ENCODE results near the gene RAC3. TPM values are rescaled to one million over a fixed set of nuclear protein-coding genes. Genes with fewer than 3 reads are reported as not detected.

RAC3 gene
- total RNA-seq, 1 donor from 2014 or later, result 7.7 TPM

GRCh38 chr17:82012640-82013295 lies 18.7 kb upstream of the RAC3 start:
- no peak for DNase-seq (ENCODE audit: low read depth)

- DNase-seq (ENCODE audit: low read depth), result no peak
These were observed 18.1 kb upstream of the RAC3 start for GRCh38 chr17:82013341-82013740.

GRCh38 chr17:82013772-82014321 lies 17.6 kb upstream of the RAC3 start:
- no peak for DNase-seq (ENCODE audit: low read depth)

DNA sequence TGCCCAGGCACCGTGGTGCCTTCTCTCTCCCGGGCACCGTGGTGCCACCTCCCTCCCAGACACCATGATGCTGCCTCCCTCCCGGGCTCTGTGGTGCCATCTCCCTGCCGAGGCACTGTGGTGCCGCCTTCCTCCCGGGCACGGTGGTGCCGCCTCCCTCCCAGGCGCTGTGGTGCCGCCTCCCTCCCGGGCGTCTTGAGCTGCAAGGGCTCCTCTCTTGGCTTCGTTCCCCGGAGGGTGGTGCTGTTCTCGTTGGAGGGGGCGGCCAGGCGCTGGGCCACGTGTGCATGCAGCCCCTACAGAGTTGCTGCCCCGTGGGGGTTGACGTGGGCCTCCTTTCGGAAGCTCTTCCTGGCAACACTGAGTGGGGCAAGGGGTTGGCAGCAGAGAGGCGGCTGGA lies 17.0 kb upstream of the RAC3 start:
- no peak for DNase-seq (ENCODE audit: low read depth)

- DNase-seq (ENCODE audit: low read depth), result no peak
These were observed 16.5 kb upstream of the RAC3 start for GRCh38 chr17:82014971-82015310.

DNA sequence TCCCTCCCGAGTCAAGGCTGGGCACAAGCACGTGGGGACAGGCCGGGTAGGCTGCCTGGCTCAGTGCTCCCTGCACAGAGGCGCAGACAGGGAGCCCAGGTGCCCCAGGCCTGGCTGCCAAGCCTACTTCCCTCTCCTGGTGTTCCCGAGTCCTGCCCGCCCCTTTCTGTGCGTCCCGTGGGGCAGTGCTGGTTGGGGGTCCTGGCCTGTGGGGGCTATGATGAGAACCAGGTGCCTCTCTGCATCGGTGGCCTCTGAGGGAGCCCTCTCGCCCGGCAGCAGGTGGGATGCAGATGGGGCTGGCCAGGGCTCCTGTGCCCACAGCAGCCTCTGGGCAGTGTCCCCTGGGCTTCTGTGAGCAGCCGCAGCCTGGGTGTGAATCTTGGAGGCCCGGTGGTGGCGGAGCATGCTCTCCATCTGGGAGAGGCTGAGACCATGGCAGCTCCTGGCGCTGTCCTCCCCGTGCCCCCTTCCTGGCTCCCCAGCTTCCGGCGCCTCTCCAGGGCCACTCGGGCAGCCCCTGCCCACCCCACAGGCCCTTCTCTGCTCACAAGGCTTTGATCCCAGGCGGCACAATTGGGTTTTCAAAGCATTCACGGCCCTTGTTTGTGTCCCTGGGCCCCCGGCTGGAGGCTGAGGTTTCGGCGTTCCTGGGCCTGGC lies 16.0 kb upstream of the RAC3 start:
- DNase-seq (ENCODE audit: low read depth), result no peak

DNA sequence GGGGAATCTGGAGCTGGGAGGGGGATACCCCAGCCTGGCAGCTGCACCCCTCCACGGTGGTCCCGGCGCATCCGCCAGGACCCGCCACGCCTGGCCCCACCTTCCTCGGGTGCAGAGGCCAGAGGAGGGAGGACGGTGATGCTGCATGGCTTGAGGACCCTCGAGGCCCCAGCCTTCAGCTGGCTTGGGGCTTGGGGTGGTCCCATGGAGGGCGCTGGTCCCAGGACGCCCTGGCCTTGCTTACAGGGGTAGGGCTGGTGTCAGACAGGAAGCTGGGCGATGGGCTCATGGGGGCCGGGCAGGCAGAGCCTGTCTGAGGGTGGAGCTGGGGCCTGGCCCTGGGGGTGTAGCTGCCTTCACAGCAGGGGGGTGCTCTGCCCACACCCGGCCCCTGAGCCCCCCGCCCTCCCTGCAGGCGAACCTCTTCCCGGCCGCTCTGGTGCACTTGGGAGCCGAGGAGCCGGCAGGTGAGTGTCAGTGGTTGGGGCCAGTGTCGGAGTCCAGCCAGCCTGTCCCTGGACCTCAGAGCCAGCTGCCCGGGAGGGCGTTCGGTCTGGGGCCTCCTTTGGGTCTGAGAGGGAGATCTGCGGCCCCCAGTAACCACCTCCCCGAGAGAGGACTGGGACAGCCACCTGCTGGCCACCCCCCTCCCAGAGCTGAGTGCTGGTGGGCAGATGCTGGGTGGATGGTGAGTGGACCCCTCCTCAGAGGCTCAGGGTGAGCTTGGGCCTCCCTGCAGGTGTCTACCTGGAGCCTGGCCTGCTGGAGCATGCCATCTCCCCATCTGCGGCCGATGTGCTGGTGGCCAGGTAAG lies 15.2 kb upstream of the RAC3 start:
- no peak for DNase-seq (ENCODE audit: low read depth)

DNA sequence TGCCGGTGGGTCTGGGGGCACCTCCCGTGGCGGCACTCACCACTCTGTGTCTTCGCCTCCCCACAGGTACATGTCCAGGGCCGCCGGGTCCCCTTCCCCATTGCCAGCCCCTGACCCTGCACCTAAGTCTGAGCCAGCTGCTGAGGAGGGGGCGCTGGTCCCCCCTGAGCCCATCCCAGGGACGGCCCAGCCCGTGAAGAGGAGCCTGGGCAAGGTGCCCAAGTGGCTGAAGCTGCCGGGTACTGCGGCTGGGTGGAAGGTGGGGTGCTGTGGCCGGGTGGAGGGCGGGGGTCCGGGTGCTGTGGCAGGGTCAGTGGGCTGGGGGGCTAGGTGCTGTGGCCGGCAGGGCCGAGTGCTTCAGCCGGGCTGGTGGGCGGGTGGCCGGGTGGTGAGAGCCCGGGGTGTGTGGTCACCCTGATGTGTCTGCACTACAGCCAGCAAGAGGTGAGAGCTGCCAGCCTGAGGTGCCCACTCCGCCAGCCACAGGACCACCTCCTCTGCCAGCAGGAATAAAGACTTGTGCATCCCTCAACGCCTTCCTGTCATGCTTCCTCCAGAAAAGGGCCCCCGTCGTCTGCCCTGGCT lies 14.5 kb upstream of the RAC3 start:
- DNase-seq (ENCODE audit: low read depth), result no peak

- no peak for DNase-seq (ENCODE audit: low read depth)
These were observed 13.8 kb upstream of the RAC3 start for GRCh38 chr17:82017612-82018151.

DNA sequence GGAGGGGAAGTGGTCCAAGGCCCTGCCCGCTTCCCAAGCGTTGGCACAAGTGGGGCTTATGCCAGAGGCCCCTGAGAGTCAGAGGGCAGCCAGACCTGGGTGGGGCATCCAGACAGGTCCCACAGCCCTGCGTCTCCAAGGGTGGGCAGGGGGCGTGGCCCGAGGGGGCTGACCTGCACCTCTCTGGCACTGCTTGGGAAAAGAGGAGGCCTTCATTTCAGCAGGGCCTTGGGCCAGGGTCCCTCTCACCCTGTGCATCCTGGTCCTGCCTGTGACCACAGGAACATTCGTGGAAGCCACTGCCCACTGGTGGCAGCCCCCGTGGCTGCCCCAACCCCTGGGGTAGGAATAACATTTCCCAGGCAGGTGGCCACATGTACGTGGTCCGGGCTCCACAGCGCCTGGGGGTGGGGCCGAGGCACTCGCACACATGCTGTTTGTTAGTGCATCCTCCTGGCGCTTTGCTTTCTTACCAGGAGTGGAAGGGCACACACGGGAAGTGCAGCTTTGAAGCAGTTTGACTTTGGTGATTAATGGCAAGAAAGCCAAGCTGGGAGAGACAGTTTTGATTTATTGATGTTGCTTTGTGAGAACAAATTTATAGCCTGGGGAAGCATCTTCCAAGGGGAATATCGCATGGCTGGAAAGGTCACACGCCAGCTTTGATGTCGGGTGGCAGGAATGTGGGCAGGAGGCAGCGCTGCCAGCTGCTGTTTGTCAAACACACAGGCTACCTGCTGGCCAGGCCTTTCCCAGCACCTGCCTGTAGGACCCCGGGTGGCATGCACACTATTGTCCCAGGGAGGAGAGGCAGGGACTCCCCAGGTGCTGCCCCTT lies 13.1 kb upstream of the RAC3 start:
- DNase-seq (ENCODE audit: low read depth), result no peak

GRCh38 chr17:82018989-82019689 lies 12.3 kb upstream of the RAC3 start:
- no peak for DNase-seq (ENCODE audit: low read depth)

DNA sequence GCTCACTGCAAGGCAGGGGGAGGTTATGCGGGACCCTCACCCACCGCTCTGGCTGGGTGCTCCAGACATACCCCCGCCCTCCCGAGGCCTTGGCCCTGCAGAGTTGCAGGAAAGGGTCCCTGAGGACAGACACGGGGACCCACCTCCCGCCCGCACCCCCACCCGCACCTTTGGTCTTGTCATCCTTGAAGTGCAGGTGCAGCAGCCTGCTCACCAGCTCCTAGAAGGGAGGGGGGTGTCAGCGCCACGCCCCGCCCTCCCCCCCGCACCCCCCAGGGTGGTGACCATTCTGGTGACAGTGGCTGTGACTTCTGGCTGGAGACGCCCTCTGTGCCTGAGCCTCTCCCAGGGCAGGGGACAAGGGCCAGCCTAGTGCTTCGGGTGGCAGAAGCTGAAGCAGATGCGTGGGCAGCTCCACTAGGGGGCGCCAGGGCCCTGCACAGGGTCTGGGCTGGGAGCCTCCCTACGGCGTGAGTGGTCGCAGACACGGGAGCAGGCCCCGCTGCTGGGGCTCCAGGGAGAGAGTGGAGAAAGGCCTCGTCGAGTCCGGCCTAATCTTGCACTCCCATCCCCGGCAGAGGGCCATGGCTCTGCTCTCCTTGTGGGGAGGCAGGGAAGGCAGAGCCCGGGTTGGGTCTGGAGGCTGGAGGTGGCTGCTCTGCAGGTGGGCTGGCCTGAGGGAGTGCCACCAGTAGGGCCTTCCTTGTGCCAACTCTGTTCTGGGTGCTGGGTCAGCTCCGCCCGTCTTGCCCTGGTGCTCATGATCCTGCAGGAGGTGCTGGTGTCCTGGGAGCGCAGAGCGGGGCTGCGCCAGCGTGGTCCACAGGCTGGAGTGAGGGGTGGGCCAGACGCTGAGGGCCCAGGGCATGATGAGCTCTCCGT lies 11.5 kb upstream of the RAC3 start:
- no peak for DNase-seq (ENCODE audit: low read depth)

DNA sequence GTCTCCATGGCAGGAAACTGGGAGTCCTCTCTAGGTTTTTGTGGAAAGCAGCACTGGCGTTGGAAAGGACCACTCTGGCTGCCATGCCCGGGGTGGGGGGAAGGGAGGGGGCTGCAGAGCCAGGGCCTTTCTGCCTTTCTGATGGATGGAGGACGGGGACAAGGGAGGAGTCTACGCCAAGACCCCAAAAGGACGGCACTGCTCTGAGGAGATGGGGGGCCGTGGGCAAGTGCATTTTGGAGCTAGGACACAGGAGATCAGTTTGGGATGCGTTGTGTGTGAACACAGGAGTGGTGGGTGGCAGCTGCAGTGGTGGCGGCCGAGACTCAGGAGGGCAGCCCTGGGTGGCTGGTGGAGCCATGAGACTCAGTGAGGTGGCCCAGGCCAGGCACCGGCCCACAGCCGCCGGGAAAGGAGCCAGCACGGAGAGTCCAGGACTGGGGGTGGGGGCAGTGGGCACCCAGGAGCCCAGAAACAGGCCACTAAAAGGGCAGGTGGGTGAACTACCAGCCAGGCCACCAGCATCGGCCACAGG lies 10.8 kb upstream of the RAC3 start:
- no peak for DNase-seq (ENCODE audit: low read depth)

DNA sequence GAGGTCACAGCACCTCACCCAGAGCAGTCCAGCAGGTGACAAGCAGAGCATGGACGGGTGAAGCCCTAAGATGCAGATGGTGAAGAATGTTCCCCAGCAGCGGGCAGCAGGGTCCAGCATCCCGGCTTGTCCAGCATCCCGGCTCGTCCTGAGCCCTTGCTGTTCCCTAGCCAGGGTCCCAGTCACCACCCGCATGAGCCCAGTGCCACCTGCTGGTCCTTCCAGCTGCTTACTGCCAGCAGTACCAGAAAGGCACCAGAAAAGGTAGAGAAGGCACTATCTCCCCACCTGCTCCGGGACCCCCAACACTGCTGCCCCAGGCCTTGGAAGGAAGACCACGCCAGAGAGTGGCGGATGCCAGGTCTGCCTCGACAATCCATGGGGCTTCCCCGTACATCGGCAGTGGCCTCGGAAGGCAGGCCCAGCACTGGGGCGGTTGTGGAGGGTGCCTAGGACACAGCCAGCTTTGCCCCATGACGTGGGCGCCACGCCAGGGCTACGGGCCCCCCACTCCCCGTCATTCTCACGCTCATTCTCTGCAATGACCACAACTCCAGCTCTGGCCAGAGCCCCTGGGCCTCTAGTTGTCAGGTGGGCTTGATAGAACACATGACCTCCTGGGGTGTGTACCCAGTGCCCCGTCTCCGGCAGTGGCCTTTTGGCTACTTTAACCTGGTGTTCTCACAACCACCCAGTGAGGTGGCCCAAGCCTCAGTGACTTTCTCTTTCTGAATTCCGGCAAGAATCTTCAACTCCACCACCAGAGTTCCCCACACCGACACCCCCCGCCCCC lies 10.2 kb upstream of the RAC3 start:
- DNase-seq (ENCODE audit: low read depth), result peak; percentile 66

GRCh38 chr17:82021900-82022309 lies 9.6 kb upstream of the RAC3 start:
- DNase-seq (ENCODE audit: low read depth), result no peak

DNA sequence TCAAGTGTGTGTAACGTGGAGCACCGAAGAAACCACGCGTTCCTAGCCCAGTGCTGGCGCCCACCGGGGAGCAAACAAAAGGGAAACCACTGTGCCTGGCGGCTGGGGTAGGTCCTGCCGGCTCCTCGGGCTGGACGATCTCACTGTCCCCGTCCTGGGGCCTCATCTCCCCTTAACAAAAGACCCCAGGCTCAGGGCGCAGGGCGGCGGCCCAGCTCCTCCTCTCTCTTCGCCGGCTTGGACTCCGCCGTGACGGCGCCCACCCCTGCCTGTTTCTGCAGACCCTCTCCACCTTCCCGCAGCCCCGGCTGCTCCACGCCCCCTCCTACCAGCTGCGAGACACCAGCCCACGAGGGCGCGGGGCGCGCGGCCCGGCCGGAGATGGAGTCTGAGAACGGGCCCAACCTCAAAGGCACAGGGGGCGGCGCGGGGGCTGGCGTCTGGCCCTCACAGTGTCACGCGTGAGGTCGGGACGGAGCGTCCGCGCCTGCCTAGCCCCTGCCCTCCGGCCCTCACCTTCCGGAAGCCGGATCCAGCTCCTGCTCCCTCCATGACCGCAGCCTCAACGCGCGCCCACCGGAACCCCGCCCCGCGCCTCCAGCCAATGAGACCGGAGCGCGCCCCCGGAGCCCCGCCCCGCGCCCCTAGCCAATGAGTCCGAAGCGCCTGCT lies 9.0 kb upstream of the RAC3 start, which contains the start of gene CENPX:
Gene CENPX (minus strand): TSS at position 569 of the 671 bp plus-strand sequence. CDS start 17 bp downstream, at position 552.
- DNase-seq (ENCODE audit: low read depth), result no peak

- peak; percentile 95 for DNase-seq (ENCODE audit: low read depth)
These were observed 8.5 kb upstream of the RAC3 start, which contains the start of gene LRRC45 for GRCh38 chr17:82022981-82023446. Gene LRRC45 (plus strand): TSS chr17:82023305. CDS start chr17:82023644, 339 bp downstream.

Measured in renal cortical epithelial cell (primary cell).